Adrenal gland (tissue), 5 donors: ENCODE measurements around the gene TENT5C.

Experiments
- CTCF ChIP-seq, 6 experiments: fragments of 450-650 bp in 4 of 6; fragments of 200-600 bp in 2 of 6; sonication (generic) in 1 of 6; IDR thresholded peaks; 1 replicate in 5 of 6; 2 replicates in 1 of 6; pipeline versions ENCODE4 v1.5.1 to v1.8.0; 2016 to 2021; ENCODE audit warnings: antibody characterized with exemption in 6 of 6, mild to moderate bottlenecking in 2 of 6, moderate library complexity in 1 of 6
- POLR2A ChIP-seq, 2 donors: fragments of 450-650 bp; IDR thresholded peaks; one replicate each; pipeline ENCODE4 v1.6.1; 2017; ENCODE audit warnings: antibody characterized with exemption in 2 of 2, mild to moderate bottlenecking in 2 of 2, moderate library complexity in 1 of 2
- donor health status: DM: no; HTN: no; CAD: no.

- TF ChIP-seq POLR2A (IDR thresholded peaks at IDR 0.05) = no peak
- TF ChIP-seq CTCF (IDR thresholded peaks at IDR 0.05) = no peak
Measured at GRCh38 chr1:117594261-117594990, 11.4 kb upstream of the TENT5C start.
